Ovary (tissue), 9 donors: Measurements from ENCODE around the gene STRA6. TPM values are rescaled to one million over a fixed set of nuclear protein-coding genes. Genes with fewer than 3 reads are reported as not detected.

ENCODE experiments used
- DNase-seq, 5 donors: peaks; one replicate each; pipeline ENCODE4 v3.0.0-alpha.2; 2019 to 2020
- H3K27ac ChIP-seq, 2 donors: fragments of 200-600 bp; one replicate each; pipeline versions ENCODE4 v1.5.1 to v1.8.0; 2019 to 2022
- H3K27me3 ChIP-seq: fragments of 200-600 bp; one replicate; pipeline ENCODE4 v1.8.0; 2022
- H3K36me3 ChIP-seq: fragments of 200-600 bp; sonication (generic); one replicate; pipeline ENCODE4 v1.5.1; 2019
- H3K4me1 ChIP-seq: one replicate; pipeline ENCODE4 v1.8.1; 2013; ENCODE audit warnings: mild to moderate bottlenecking, moderate library complexity; ENCODE audit not compliant: insufficient read depth
- H3K4me3 ChIP-seq: fragments of 200-600 bp; sonication (generic); one replicate; pipeline ENCODE4 v1.5.1; 2017
- H3K9me3 ChIP-seq, 2 donors: fragments of 200-600 bp in 1 of 2; sonication (generic) in 1 of 2; one replicate each; pipeline versions ENCODE4 v1.5.1 to v1.8.1; 2013 to 2019; ENCODE audit warnings: mild to moderate bottlenecking in 1 of 2, moderate library complexity in 1 of 2
- CTCF ChIP-seq, 3 donors: fragments of 450-650 bp in 2 of 3; fragments of 200-600 bp in 1 of 3; IDR thresholded peaks; one replicate each; pipeline versions ENCODE4 v1.5.1 to v1.8.0; 2016 to 2022; ENCODE audit warnings: antibody characterized with exemption in 3 of 3, mild to moderate bottlenecking in 1 of 3
- EP300 ChIP-seq: sonication (generic); formaldehyde crosslinking; IDR thresholded peaks from one replicate; pipeline ENCODE4 v1.6.1; 2017; ENCODE audit warnings: antibody characterized with exemption
- POLR2A ChIP-seq: fragments of 450-650 bp; IDR thresholded peaks from one replicate; pipeline ENCODE4 v1.6.1; 2017; ENCODE audit warnings: antibody characterized with exemption, mild to moderate bottlenecking, moderate library complexity
- WGBS, 3 donors: extraction: QIAGEN DNeasy Blood & Tissue Kit in 1 of 3; methylation state at CpG; one replicate each; pipeline versions ENCODE4 v1.1.5 to v1.1.7; 2013 to 2017; 5-methylcytosine and 5-hydroxymethylcytosine counted together
- intact Hi-C, 4 donors: fragments of 100-400 bp; cut with DNase I; formaldehyde crosslinking; loops; one replicate each; pipeline versions ENCODE4 v1.11.0 to v1.15.1; 2022 to 2023
- polyA plus RNA-seq, 2 donors: library from polyadenylated mRNA; stranded (reverse); fragments of 200-250 nt in 1 of 2; fragments of 350-450 nt in 1 of 2; fragmentation: Illumina TruSeq in 1 of 2; extraction: RNeasy Lipid Tissue Mini Kit (QIAGEN cat#74804) in 1 of 2; gene quantifications; one replicate each; pipeline ENCODE4 v1.2.3, GENCODE V29; 2013 to 2014
- total RNA-seq, 7 donors: library from RNA; depleted of rRNA in 2 of 7; stranded (reverse); fragments of >200 nt in 2 of 7; fragmentation: NEBNext Ultra II Directional in 3 of 7; extraction: Animal tissue kit (Norgen Biotek cat#: 25700) in 3 of 7; gene quantifications; one replicate each; pipeline versions ENCODE4 v1.1.0 to v1.2.4, GENCODE V29; 2016 to 2023
- donor health status: DM: no; HTN: no; CAD: no; lungs with moderate emphysema.
- donor health status: DM: no; HTN: no; CAD: no.
- donor health status: Bipolar disorder and iron deficiency.
- donor health status: DM: yes; HTN: yes; CAD: no.
- donor health status: DM: no; HTN: no; CAD: no.
- donor health status: DM: yes; HTN: yes; CAD: no.

Gene STRA6
- total and polyA plus RNA-seq, 9 donors = 0.20 to 2.8 (median 0.69) TPM

GRCh38 chr15:74197176-74197965 is 5.2 kb downstream of the STRA6 start:
- TF ChIP-seq CTCF (IDR thresholded peaks at IDR 0.05) (no peak), EP300 (no peak), POLR2A (no peak)
- WGBS, 3 donors = 96 to 97% (median 96%) methylated on average over 7 to 9 of the region's 9 CpGs
- intact Hi-C loops = no loop called here

GRCh38 chr15:74196175-74196574 is 6.4 kb downstream of the STRA6 start:
- WGBS, 3 donors = 2 to 4% (median 3%) methylated on average over 7 of the region's 7 CpGs
- H3K36me3 ChIP-seq = no peaks in the 10 kb centered on the region

More at GRCh38 chr15:74197176-74197965, 5.2 kb downstream of the STRA6 start:
- no peak for DNase-seq
- H3K27ac ChIP-seq = no peak overlapping the region
- peaks cover 23% of the 10 kb centered on the region for H3K4me1 ChIP-seq
- no peaks in the 10 kb centered on the region for H3K36me3 ChIP-seq
- H3K4me3 ChIP-seq = no peak overlapping the region
- H3K27me3 ChIP-seq = no peaks in the 10 kb centered on the region
- H3K9me3 ChIP-seq = no peaks in the 10 kb centered on the region

GRCh38 chr15:74194572-74195559 is 7.7 kb downstream of the STRA6 start:
- H3K36me3 ChIP-seq = no peaks in the 10 kb centered on the region
- H3K27ac ChIP-seq = no peak overlapping the region
- no peaks in the 10 kb centered on the region for H3K9me3 ChIP-seq
- peaks cover 8% of the 10 kb centered on the region for H3K4me1 ChIP-seq
- no peaks in the 10 kb centered on the region for H3K27me3 ChIP-seq
- intact Hi-C loops = no loop called here
- no peak overlapping the region for H3K4me3 ChIP-seq
- WGBS, 3 donors = 96 to 97% (median 96%) methylated on average over 13 of the region's 13 CpGs
- DNase-seq = no peak
- TF ChIP-seq POLR2A (no peak), CTCF (IDR thresholded peaks at IDR 0.05) (no peak), EP300 (no peak)

More at GRCh38 chr15:74196175-74196574, 6.4 kb downstream of the STRA6 start:
- Histone ChIP-seq H3K9me3 (no peaks in the 10 kb centered on the region), H3K27ac (no peak overlapping the region), H3K27me3 (no peaks in the 10 kb centered on the region), H3K4me1 (peaks cover 16% of the 10 kb centered on the region), H3K4me3 (no peak overlapping the region)
- no peak for TF ChIP-seq CTCF (IDR thresholded peaks at IDR 0.05)
- no peak for TF ChIP-seq EP300
- no peak for TF ChIP-seq POLR2A
- intact Hi-C loops = no loop called here
- peak; percentile 39 to 77 (median 67) for DNase-seq

GRCh38 chr15:74193905-74194304 is 8.7 kb downstream of the STRA6 start:
- H3K27ac ChIP-seq = no peak overlapping the region
- 81 to 83% (median 81%) methylated on average over 6 of the region's 6 CpGs for whole genome bisulfite sequencing, 3 donors
- no peaks in the 10 kb centered on the region for H3K36me3 ChIP-seq
- intact Hi-C loops = no loop called here
- peaks cover 8% of the 10 kb centered on the region for H3K4me1 ChIP-seq
- H3K4me3 ChIP-seq = no peak overlapping the region
- DNase-seq = no peak
- no peaks in the 10 kb centered on the region for H3K27me3 ChIP-seq
- no peak for TF ChIP-seq POLR2A
- no peak for TF ChIP-seq EP300
- TF ChIP-seq CTCF (IDR thresholded peaks at IDR 0.05) = no peak
- H3K9me3 ChIP-seq = no peaks in the 10 kb centered on the region
